GM18499 (cell line): ENCODE results near the gene ALOX5AP.

Experiments used
- ATAC-seq: cut with Tn5 transposase; IDR thresholded peaks from one replicate; pipeline ENCODE4 v1.9.1; 2021; ENCODE audit warnings: moderate number of reproducible peaks; ENCODE audit not compliant: insufficient read depth, unreplicated experiment

Gene ALOX5AP

GRCh38 chr13:30712536-30713532, 22.5 kb upstream of the ALOX5AP start:
- ATAC-seq: no peak

- ATAC-seq: no peak
Measured at GRCh38 chr13:30714629-30715371, 20.5 kb upstream of the ALOX5AP start.

- ATAC-seq: no peak
Measured at GRCh38 chr13:30715372-30715756, 20.0 kb upstream of the ALOX5AP start.

- no peak for ATAC-seq
Measured at GRCh38 chr13:30715837-30716236, 19.5 kb upstream of the ALOX5AP start.

- ATAC-seq: no peak
Measured at GRCh38 chr13:30718661-30719524, 16.4 kb upstream of the ALOX5AP start.

GRCh38 chr13:30719525-30719914, 15.8 kb upstream of the ALOX5AP start:
- no peak for ATAC-seq

- peak; percentile 46 for ATAC-seq
Measured at GRCh38 chr13:30720172-30720869, 15.0 kb upstream of the ALOX5AP start.

- ATAC-seq: no peak
Measured at GRCh38 chr13:30721936-30722335, 13.4 kb upstream of the ALOX5AP start.

- ATAC-seq: no peak
Measured at GRCh38 chr13:30722361-30722760, 13.0 kb upstream of the ALOX5AP start.

GRCh38 chr13:30724778-30725177, 10.6 kb upstream of the ALOX5AP start:
- ATAC-seq: no peak

GRCh38 chr13:30725326-30726085, 9.8 kb upstream of the ALOX5AP start:
- no peak for ATAC-seq

- no peak for ATAC-seq
Measured at GRCh38 chr13:30726192-30726591, 9.2 kb upstream of the ALOX5AP start.

GRCh38 chr13:30727491-30728355, 7.6 kb upstream of the ALOX5AP start:
- ATAC-seq: no peak

GRCh38 chr13:30729801-30730200, 5.5 kb upstream of the ALOX5AP start:
- no peak for ATAC-seq

GRCh38 chr13:30730526-30730925, 4.8 kb upstream of the ALOX5AP start:
- no peak for ATAC-seq

GRCh38 chr13:30731361-30732045, 3.8 kb upstream of the ALOX5AP start:
- no peak for ATAC-seq

- ATAC-seq: no peak
Measured at GRCh38 chr13:30732046-30732390, 3.3 kb upstream of the ALOX5AP start.

GRCh38 chr13:30734439-30734838, 904 bp upstream of the ALOX5AP start:
- ATAC-seq: no peak
